ENCODE measurements around the gene FGGY.

DNA sequence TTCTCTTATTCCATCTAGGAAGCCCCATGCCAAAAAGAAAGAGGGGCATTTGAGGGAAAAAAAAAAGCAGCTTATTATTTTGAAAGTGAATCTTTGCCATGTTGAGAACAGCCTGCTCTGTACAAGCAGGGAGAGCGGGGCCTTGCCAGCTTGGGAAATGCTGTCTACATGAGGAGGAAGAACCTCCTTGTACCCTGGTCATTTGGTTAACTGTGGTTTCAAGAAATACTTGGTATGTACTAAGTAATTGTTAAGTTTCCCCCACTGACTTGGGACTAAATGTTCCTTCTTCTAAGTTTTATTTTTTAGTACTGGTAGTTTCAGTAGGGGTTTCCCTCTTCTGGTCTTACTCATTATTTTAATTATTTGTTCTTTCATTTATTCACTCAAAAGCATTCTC is 373.8 kb downstream of the FGGY start:
- TF ChIP-seq, protein P1, sequence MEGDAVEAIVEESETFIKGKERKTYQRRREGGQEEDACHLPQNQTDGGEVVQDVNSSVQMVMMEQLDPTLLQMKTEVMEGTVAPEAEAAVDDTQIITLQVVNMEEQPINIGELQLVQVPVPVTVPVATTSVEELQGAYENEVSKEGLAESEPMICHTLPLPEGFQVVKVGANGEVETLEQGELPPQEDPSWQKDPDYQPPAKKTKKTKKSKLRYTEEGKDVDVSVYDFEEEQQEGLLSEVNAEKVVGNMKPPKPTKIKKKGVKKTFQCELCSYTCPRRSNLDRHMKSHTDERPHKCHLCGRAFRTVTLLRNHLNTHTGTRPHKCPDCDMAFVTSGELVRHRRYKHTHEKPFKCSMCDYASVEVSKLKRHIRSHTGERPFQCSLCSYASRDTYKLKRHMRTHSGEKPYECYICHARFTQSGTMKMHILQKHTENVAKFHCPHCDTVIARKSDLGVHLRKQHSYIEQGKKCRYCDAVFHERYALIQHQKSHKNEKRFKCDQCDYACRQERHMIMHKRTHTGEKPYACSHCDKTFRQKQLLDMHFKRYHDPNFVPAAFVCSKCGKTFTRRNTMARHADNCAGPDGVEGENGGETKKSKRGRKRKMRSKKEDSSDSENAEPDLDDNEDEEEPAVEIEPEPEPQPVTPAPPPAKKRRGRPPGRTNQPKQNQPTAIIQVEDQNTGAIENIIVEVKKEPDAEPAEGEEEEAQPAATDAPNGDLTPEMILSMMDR (IDR thresholded peaks at IDR 0.05; ENCODE audit: low read depth, low read length) = no peak
- no peak for TF ChIP-seq MYC (IDR thresholded peaks at IDR 0.05; ENCODE audit: low read depth, low read length)
